D721Med (cell line): ENCODE results near the gene EML1.

Source experiments
- DNase-seq: peaks from one replicate; pipeline ENCODE4 v3.0.0; 2011; ENCODE audit warnings: low spot score; ENCODE audit not compliant: insufficient read length
- FAIRE-seq: peaks from 2 replicates; lab custom pipeline; 2011; peaks lifted over from hg19 to GRCh38; lab: Jason Lieb, UNC
- TF ChIP-seq, protein P1 (sequence below): IDR thresholded peaks from 2 replicates; pipeline ENCODE4 v1.5.1; 2012; ENCODE audit warnings: mild to moderate bottlenecking, control low read depth; ENCODE audit not compliant: insufficient read depth; ENCODE audit errors: missing control alignments

The EML1 gene

DNA sequence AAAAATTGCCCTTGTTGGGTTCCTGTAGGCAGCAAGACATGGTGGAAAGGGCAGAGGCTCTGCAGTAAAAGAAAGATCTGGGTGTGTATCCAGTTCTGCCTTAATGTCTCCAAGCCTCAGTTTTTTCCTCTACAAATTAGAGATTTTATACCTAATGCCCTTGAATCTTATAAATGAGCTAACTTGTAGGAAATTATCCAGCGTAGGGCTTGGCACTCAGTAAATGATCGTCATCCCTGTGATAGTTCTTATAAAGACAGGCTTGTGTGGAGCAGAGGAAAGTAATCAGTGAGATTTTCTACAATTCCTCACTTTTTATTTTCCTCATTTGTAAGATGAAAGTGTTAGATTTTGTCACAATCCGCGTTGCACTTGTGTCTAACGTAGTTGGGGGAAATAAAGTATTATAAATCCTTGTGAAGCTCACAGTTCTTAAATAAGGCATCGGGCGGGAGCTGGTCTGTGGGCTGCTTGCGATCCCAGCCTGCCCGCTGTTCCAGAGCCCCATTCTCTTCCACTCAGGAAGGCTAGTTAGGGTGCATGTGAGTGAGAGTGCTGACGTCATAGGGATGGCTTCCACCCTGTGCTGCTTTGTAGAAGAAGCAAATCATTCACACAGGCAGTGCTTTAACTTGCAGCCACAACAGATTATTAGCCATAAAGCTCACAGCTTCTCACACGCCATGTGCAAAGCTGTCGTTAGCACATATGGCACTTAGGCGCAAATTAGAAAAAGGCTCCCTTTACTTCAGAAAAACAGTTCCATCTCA, 87.6 kb downstream of the EML1 start:
- FAIRE-seq (peak; percentile 84), DNase-seq (no peak)
- TF ChIP-seq, protein P1, sequence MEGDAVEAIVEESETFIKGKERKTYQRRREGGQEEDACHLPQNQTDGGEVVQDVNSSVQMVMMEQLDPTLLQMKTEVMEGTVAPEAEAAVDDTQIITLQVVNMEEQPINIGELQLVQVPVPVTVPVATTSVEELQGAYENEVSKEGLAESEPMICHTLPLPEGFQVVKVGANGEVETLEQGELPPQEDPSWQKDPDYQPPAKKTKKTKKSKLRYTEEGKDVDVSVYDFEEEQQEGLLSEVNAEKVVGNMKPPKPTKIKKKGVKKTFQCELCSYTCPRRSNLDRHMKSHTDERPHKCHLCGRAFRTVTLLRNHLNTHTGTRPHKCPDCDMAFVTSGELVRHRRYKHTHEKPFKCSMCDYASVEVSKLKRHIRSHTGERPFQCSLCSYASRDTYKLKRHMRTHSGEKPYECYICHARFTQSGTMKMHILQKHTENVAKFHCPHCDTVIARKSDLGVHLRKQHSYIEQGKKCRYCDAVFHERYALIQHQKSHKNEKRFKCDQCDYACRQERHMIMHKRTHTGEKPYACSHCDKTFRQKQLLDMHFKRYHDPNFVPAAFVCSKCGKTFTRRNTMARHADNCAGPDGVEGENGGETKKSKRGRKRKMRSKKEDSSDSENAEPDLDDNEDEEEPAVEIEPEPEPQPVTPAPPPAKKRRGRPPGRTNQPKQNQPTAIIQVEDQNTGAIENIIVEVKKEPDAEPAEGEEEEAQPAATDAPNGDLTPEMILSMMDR, result no peak

DNA sequence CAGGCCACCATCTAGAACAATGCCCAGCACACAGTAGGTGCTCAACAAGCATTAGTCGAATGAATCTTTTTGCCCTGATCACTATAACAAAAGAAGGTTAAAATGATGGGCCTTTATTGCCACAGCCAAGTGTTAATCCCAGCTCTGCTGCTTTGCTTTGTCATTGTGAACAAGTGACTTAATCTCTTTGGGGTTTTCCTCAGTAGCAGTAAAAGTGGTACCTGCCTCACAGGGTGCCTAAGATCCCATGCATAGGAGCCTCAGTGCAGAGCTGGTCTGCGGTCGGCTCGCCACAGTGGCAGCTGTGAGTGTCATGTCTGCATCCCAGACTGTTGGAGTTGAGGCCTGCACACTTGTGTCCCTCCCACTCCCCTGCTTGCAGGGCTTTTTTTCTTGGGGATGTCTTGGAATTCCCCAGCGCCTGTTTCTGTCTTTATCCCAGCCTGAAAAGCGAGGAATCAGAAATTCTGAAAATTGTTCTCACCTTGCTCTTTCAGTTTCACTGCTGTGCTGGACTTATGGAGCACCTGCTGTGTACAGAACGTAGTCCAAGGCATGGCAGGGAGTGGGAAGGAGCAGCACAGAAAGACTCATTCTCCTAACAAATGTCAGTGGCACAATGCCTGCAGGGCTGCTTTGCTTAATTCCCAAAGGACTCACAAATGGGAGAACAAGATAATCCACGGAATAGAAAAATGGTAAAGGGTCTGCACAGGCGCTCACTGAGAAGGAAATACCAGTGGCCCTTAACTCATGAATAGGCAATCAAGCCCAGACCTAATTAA, 90.8 kb downstream of the EML1 start:
- FAIRE-seq, result no peak
- DNase-seq, result no peak
- TF ChIP-seq, protein P1, result no peak

DNA sequence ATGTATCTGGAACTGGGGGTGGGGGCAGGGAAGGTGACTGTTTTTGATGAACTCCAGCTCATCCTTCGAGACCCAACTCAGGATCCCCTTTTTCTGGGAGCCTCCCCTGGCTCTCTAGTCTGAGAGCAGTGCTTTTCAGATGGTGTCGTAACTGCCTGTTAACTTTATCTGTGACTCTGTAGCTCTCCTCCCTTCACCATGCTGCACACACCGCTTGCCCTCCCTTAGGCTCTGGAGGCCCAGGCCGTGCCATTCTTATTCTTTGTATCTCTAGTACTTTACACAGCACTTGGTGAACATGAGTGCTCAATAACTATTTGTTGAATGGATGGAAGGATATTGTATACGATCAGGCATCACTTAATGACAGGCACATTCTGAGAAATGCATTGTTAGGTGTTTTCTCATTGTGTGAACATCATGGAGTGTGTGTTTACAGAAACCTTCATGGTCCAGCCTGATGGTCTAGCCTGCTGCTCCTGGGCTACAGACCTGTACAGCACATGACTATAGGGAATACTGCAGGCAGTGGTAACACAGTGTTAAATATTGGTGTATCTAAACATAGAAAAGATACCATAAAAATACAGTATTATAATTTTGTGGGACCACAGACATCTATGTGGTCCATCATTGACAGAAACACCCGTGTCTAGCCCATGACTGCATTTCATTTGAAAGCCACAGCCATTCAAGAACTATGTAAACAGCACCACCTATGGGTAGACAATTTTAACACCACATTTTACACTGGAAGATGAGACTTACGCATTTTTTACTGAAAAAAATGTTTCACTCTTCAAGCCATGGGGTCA, 91.8 kb downstream of the EML1 start:
- TF ChIP-seq, protein P1, result peak; percentile 80
- no peak for DNase-seq
- FAIRE-seq, result peak; percentile 90

DNA sequence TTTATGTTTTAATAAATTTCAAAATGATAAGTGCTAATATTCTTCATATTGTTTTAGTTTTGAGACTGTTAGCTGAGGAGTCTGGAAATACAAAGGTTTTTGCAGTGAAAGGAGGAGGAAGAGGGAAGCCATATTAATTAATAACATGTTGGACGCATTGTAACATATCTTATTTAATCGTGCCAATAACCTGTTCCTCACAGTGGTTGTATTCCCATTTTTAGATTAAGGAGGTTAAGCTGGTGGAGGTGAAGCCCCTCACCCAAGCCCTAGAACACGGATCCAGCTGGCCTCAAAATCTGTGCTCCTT, 92.4 kb downstream of the EML1 start:
- DNase-seq (no peak), FAIRE-seq (no peak)
- TF ChIP-seq, protein P1, result no peak

DNA sequence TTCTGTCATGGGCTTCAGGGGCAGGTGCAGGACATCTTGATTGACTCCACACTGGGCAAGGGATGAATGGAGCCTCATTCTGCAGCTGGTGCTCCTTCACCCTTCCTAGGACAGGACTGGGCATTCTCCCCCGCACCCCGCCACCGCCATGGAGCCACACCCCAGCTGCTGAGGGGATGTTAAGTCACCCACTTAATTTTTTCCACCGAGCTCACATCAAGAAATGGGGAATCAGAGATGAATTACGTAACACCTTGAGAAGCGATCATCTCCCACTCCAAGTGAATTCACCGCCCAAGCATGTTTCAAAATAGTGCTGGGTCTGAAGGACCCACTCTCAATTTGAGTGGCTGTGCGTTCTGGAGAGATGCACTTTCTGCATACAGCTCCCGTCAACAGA, 94.2 kb downstream of the EML1 start:
- TF ChIP-seq, protein P1, result no peak
- FAIRE-seq, result no peak

DNA sequence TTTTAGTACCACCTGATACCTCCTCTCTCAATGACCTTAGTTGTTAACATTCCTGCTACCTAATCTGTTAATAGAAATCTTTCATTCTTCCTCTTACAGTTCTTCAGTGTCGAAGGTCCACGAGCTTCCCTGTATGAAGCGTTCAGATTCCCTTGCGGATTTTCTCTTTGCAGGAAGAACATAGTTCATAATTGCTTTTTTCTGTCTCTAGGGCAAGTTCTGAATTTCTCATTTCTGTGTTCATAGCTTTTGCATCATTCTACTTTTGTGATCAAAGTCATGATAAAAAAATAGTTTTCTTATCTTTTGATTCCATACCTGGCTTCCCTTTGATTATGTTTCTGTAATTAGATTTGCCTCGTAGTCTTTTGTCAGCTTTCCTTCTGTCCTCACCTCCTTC, 94.9 kb downstream of the EML1 start:
- FAIRE-seq (no peak), DNase-seq (no peak)
- TF ChIP-seq, protein P1, result no peak

More for the DNA sequence above, 94.2 kb downstream of the EML1 start:
- no peak for DNase-seq
